Mucosa of stomach (tissue), 1 donor: Measurements from ENCODE around the gene HSD17B8.

Source experiments
- H3K27me3 ChIP-seq: one replicate; pipeline ENCODE4 v1.7.0; 2013; ENCODE audit warnings: mild to moderate bottlenecking, low read length; ENCODE audit not compliant: control insufficient read depth, insufficient read depth
- H3K36me3 ChIP-seq: one replicate; pipeline ENCODE4 v1.7.0; 2013; ENCODE audit warnings: low read length; ENCODE audit not compliant: control insufficient read depth, insufficient read depth
- H3K4me1 ChIP-seq: one replicate; pipeline ENCODE4 v1.7.0; 2013; ENCODE audit warnings: mild to moderate bottlenecking, low read length; ENCODE audit not compliant: control insufficient read depth, insufficient read depth
- H3K4me3 ChIP-seq: one replicate; pipeline ENCODE4 v1.7.0; 2013; ENCODE audit warnings: low read length
- H3K9ac ChIP-seq: one replicate; pipeline ENCODE4 v1.7.0; 2013; ENCODE audit warnings: mild to moderate bottlenecking, low read length, moderate library complexity
- H3K9me3 ChIP-seq: one replicate; pipeline ENCODE4 v1.7.0; 2013; ENCODE audit warnings: mild to moderate bottlenecking, low read length, moderate library complexity; ENCODE audit not compliant: control insufficient read depth
- donor health status: Pancreatic carcinoma.

HSD17B8 gene

GRCh38 chr6:33189625-33190448 is 14.6 kb upstream of the HSD17B8 start:
- H3K36me3 ChIP-seq, result peaks cover 4% of the 10 kb centered on the region
- H3K4me3 ChIP-seq, result no peak overlapping the region
- H3K4me1 ChIP-seq, result peaks cover 18% of the 10 kb centered on the region
- H3K27me3 ChIP-seq, result peaks cover 45% of the 10 kb centered on the region
- no peaks in the 10 kb centered on the region for H3K9me3 ChIP-seq
- no peak overlapping the region for H3K9ac ChIP-seq

GRCh38 chr6:33190504-33191107 is 13.8 kb upstream of the HSD17B8 start:
- no peak overlapping the region for H3K4me3 ChIP-seq
- no peaks in the 10 kb centered on the region for H3K9me3 ChIP-seq

GRCh38 chr6:33191383-33192104 is 12.9 kb upstream of the HSD17B8 start:
- Histone ChIP-seq H3K4me3 (no peak overlapping the region), H3K9me3 (no peaks in the 10 kb centered on the region), H3K9ac (no peak overlapping the region), H3K36me3 (peaks cover 12% of the 10 kb centered on the region), H3K27me3 (peaks cover 45% of the 10 kb centered on the region), H3K4me1 (peaks cover 18% of the 10 kb centered on the region)

More at GRCh38 chr6:33190504-33191107, 13.8 kb upstream of the HSD17B8 start:
- Histone ChIP-seq H3K36me3 (peaks cover 11% of the 10 kb centered on the region), H3K9ac (no peak overlapping the region), H3K27me3 (peaks cover 45% of the 10 kb centered on the region), H3K4me1 (peaks cover 18% of the 10 kb centered on the region)

- Histone ChIP-seq H3K9ac (peak within 1 kb of the TSS; percentile 47), H3K27me3 (peaks cover 45% of the 10 kb centered on the region), H3K36me3 (peaks cover 15% of the 10 kb centered on the region), H3K9me3 (no peaks in the 10 kb centered on the region), H3K4me3 (peak within 1 kb of the TSS; percentile 29), H3K4me1 (peaks cover 21% of the 10 kb centered on the region)
Measured at GRCh38 chr6:33192105-33192646, 12.3 kb upstream of the HSD17B8 start, which contains the start of gene COL11A2. TSS of gene COL11A2 (minus strand) at chr6:33192467. CDS start at chr6:33192240, 227 bp downstream.

- Histone ChIP-seq H3K4me1 (peaks cover 28% of the 10 kb centered on the region), H3K36me3 (peaks cover 17% of the 10 kb centered on the region), H3K9me3 (no peaks in the 10 kb centered on the region), H3K27me3 (peaks cover 45% of the 10 kb centered on the region), H3K9ac (peak overlapping the region; percentile 47), H3K4me3 (peak overlapping the region; percentile 29)
Measured at GRCh38 chr6:33192671-33193602, 11.5 kb upstream of the HSD17B8 start.

- H3K9ac ChIP-seq, result no peak overlapping the region
- H3K27me3 ChIP-seq, result peaks cover 42% of the 10 kb centered on the region
- no peaks in the 10 kb centered on the region for H3K9me3 ChIP-seq
- peaks cover 30% of the 10 kb centered on the region for H3K4me1 ChIP-seq
- no peak overlapping the region for H3K4me3 ChIP-seq
- H3K36me3 ChIP-seq, result peaks cover 17% of the 10 kb centered on the region
Measured at GRCh38 chr6:33193619-33194018, 10.8 kb upstream of the HSD17B8 start.

- H3K27me3 ChIP-seq, result peaks cover 35% of the 10 kb centered on the region
Measured at GRCh38 chr6:33194431-33194979, 9.9 kb upstream of the HSD17B8 start.

GRCh38 chr6:33195304-33196165 is 8.9 kb upstream of the HSD17B8 start:
- Histone ChIP-seq H3K4me1 (peaks cover 40% of the 10 kb centered on the region), H3K4me3 (no peak overlapping the region), H3K27me3 (peaks cover 25% of the 10 kb centered on the region), H3K9ac (no peak overlapping the region), H3K36me3 (peaks cover 17% of the 10 kb centered on the region), H3K9me3 (no peaks in the 10 kb centered on the region)

More at GRCh38 chr6:33194431-33194979, 9.9 kb upstream of the HSD17B8 start:
- Histone ChIP-seq H3K36me3 (peaks cover 17% of the 10 kb centered on the region), H3K4me1 (peaks cover 39% of the 10 kb centered on the region), H3K9ac (no peak overlapping the region), H3K9me3 (no peaks in the 10 kb centered on the region), H3K4me3 (no peak overlapping the region)

- no peak overlapping the region for H3K9ac ChIP-seq
- H3K4me3 ChIP-seq, result no peak overlapping the region
- peaks cover 6% of the 10 kb centered on the region for H3K27me3 ChIP-seq
- H3K9me3 ChIP-seq, result no peaks in the 10 kb centered on the region
- peaks cover 22% of the 10 kb centered on the region for H3K36me3 ChIP-seq
- peaks cover 42% of the 10 kb centered on the region for H3K4me1 ChIP-seq
Measured at GRCh38 chr6:33197431-33198048, 6.9 kb upstream of the HSD17B8 start.
